Astrocyte (in vitro differentiated cells and primary cell): ENCODE data around the gene FRMPD2. TPM values are rescaled to one million over a fixed set of nuclear protein-coding genes. Genes with fewer than 3 reads are reported as not detected.

Source experiments
- DNase-seq: peaks from one replicate; pipeline ENCODE4 v3.0.0-alpha.2; 2010; ENCODE audit warnings: low read depth
- FAIRE-seq: peaks from 2 replicates; lab custom pipeline; 2011; peaks lifted over from hg19 to GRCh38; lab: Jason Lieb, UNC
- H2AFZ ChIP-seq: 2 replicates; pipeline ENCODE4 v1.6.0; 2012; ENCODE audit warnings: low read depth, low read length, inconsistent platforms
- H3K27ac ChIP-seq: 2 replicates; pipeline ENCODE4 v1.5.1; 2011; ENCODE audit warnings: low read depth, low read length, inconsistent platforms
- H3K27me3 ChIP-seq: 2 replicates; pipeline ENCODE4 v1.6.0; 2011; ENCODE audit warnings: low read length, inconsistent platforms; ENCODE audit not compliant: insufficient read depth
- H3K36me3 ChIP-seq: 2 replicates; pipeline ENCODE4 v1.5.1; 2011; ENCODE audit warnings: low read length, inconsistent platforms; ENCODE audit not compliant: insufficient read depth
- H3K4me1 ChIP-seq: 2 replicates; pipeline ENCODE4 v1.5.1; 2011; ENCODE audit warnings: low read length, inconsistent platforms; ENCODE audit not compliant: insufficient read depth
- H3K4me2 ChIP-seq: 2 replicates; pipeline ENCODE4 v1.6.0; 2012; ENCODE audit warnings: low read length, inconsistent platforms
- H3K4me3 ChIP-seq: 2 replicates; pipeline ENCODE4 v1.5.1; 2011; ENCODE audit warnings: low read depth, mild to moderate bottlenecking, low read length, inconsistent platforms; ENCODE audit not compliant: insufficient read depth
- H3K79me2 ChIP-seq: 2 replicates; pipeline ENCODE4 v1.6.0; 2012; ENCODE audit warnings: mild to moderate bottlenecking, low read length, inconsistent platforms; ENCODE audit not compliant: insufficient read depth
- H3K9ac ChIP-seq: 2 replicates; pipeline ENCODE4 v1.6.0; 2012; ENCODE audit warnings: mild to moderate bottlenecking, low read length, inconsistent platforms
- H3K9me3 ChIP-seq: 2 replicates; pipeline ENCODE4 v1.5.1; 2012; ENCODE audit warnings: low read depth, mild to moderate bottlenecking, low read length, inconsistent platforms; ENCODE audit not compliant: insufficient read depth
- H4K20me1 ChIP-seq: 2 replicates; pipeline ENCODE4 v1.6.0; 2012; ENCODE audit warnings: low read length, inconsistent platforms; ENCODE audit not compliant: insufficient read depth
- H3K27ac Mint-ChIP-seq: one replicate; pipeline ENCODE4 v1.8.0; 2021; ENCODE audit warnings: mild to moderate bottlenecking, mixed read lengths; ENCODE audit not compliant: unreplicated experiment
- H3K27me3 Mint-ChIP-seq: one replicate; pipeline ENCODE4 v1.8.0; 2021; ENCODE audit warnings: low read depth, mixed read lengths; ENCODE audit not compliant: unreplicated experiment
- H3K36me3 Mint-ChIP-seq: one replicate; pipeline ENCODE4 v1.8.0; 2021; ENCODE audit warnings: low read depth, mixed read lengths; ENCODE audit not compliant: unreplicated experiment
- H3K4me1 Mint-ChIP-seq: one replicate; pipeline ENCODE4 v1.8.0; 2021; ENCODE audit warnings: low read depth, mixed read lengths; ENCODE audit not compliant: unreplicated experiment
- H3K4me3 Mint-ChIP-seq: one replicate; pipeline ENCODE4 v1.8.0; 2021; ENCODE audit warnings: mild to moderate bottlenecking, moderate library complexity, mixed read lengths; ENCODE audit not compliant: unreplicated experiment
- H3K9me3 Mint-ChIP-seq: one replicate; pipeline ENCODE4 v1.8.0; 2021; ENCODE audit warnings: mild to moderate bottlenecking, mixed read lengths; ENCODE audit not compliant: unreplicated experiment
- CTCF ChIP-seq: IDR thresholded peaks from 2 replicates; pipeline ENCODE4 v1.5.1; 2011; ENCODE audit warnings: low read depth, mild to moderate bottlenecking, inconsistent platforms, low read length, moderate library complexity; ENCODE audit not compliant: insufficient read depth
- EZH2 ChIP-seq: IDR thresholded peaks from 2 replicates; pipeline ENCODE4 v1.6.1; 2012; ENCODE audit warnings: mild to moderate bottlenecking, low read length, inconsistent platforms; ENCODE audit not compliant: insufficient read depth
- total RNA-seq: library from RNA; stranded (reverse); gene quantifications from 2 replicates; pipeline ENCODE4 v1.2.1, GENCODE V29; 2021

The FRMPD2 gene
- total RNA-seq, 1 donor from 2014 or later = 0.39 TPM

GRCh38 chr10:48294431-48294830 is 19.9 kb upstream of the FRMPD2 start:
- no peaks in the 10 kb centered on the region for H4K20me1 ChIP-seq
- H3K27ac ChIP-seq = no peak overlapping the region
- peaks cover 4% of the 10 kb centered on the region for H3K4me1 ChIP-seq
- no peaks in the 10 kb centered on the region for H3K36me3 Mint-ChIP-seq
- peaks cover 12% of the 10 kb centered on the region for H3K4me1 Mint-ChIP-seq
- H3K4me2 ChIP-seq = no peak overlapping the region
- DNase-seq (no peak), FAIRE-seq (no peak)
- H3K27me3 Mint-ChIP-seq = peaks cover 18% of the 10 kb centered on the region
- H3K4me3 Mint-ChIP-seq = no peak overlapping the region
- peaks cover 5% of the 10 kb centered on the region for H3K27me3 ChIP-seq
- H3K9ac ChIP-seq = no peak overlapping the region
- no peak overlapping the region for H2AFZ ChIP-seq
- H3K4me3 ChIP-seq = no peak overlapping the region
- no peaks in the 10 kb centered on the region for H3K9me3 ChIP-seq
- TF ChIP-seq EZH2 (no peak), CTCF (no peak)
- no peak overlapping the region for H3K27ac Mint-ChIP-seq
- H3K79me2 ChIP-seq = no peaks in the 10 kb centered on the region
- H3K9me3 Mint-ChIP-seq = peaks cover 1% of the 10 kb centered on the region
- H3K36me3 ChIP-seq = no peaks in the 10 kb centered on the region

GRCh38 chr10:48292616-48293015 is 18.1 kb upstream of the FRMPD2 start:
- Mint-ChIP-seq H3K27ac (no peak overlapping the region), H3K4me1 (peaks cover 16% of the 10 kb centered on the region), H3K4me3 (no peak overlapping the region), H3K27me3 (peaks cover 7% of the 10 kb centered on the region), H3K9me3 (no peaks in the 10 kb centered on the region), H3K36me3 (no peaks in the 10 kb centered on the region)
- no peak for TF ChIP-seq EZH2
- no peak for TF ChIP-seq CTCF
- H4K20me1 ChIP-seq = no peaks in the 10 kb centered on the region
- no peak overlapping the region for H3K9ac ChIP-seq
- H3K27me3 ChIP-seq = no peaks in the 10 kb centered on the region
- no peak overlapping the region for H3K4me2 ChIP-seq
- no peak overlapping the region for H3K4me3 ChIP-seq
- H3K27ac ChIP-seq = no peak overlapping the region
- peaks cover 4% of the 10 kb centered on the region for H3K4me1 ChIP-seq
- FAIRE-seq (no peak), DNase-seq (no peak)
- H3K36me3 ChIP-seq = no peaks in the 10 kb centered on the region
- H3K9me3 ChIP-seq = no peaks in the 10 kb centered on the region
- no peak overlapping the region for H2AFZ ChIP-seq
- H3K79me2 ChIP-seq = no peaks in the 10 kb centered on the region

- no peak for DNase-seq
- no peak overlapping the region for H3K4me3 Mint-ChIP-seq
- H2AFZ ChIP-seq = no peak overlapping the region
- H3K9me3 Mint-ChIP-seq = no peaks in the 10 kb centered on the region
- H3K4me3 ChIP-seq = no peak overlapping the region
- H3K9ac ChIP-seq = no peak overlapping the region
- H3K79me2 ChIP-seq = no peaks in the 10 kb centered on the region
- H3K27ac ChIP-seq = no peak overlapping the region
- peaks cover 22% of the 10 kb centered on the region for H3K4me1 Mint-ChIP-seq
- TF ChIP-seq EZH2 (no peak), CTCF (no peak)
- no peak overlapping the region for H3K4me2 ChIP-seq
- no peaks in the 10 kb centered on the region for H3K27me3 ChIP-seq
- H3K27me3 Mint-ChIP-seq = peaks cover 8% of the 10 kb centered on the region
- no peak for FAIRE-seq
- no peaks in the 10 kb centered on the region for H3K36me3 Mint-ChIP-seq
- no peak overlapping the region for H3K27ac Mint-ChIP-seq
- H3K9me3 ChIP-seq = no peaks in the 10 kb centered on the region
- no peaks in the 10 kb centered on the region for H3K36me3 ChIP-seq
- H4K20me1 ChIP-seq = no peaks in the 10 kb centered on the region
- H3K4me1 ChIP-seq = peaks cover 4% of the 10 kb centered on the region
Measured at GRCh38 chr10:48291190-48291589, 16.7 kb upstream of the FRMPD2 start.
